GM19099 (cell line): ENCODE data around the gene PTPRJ.

Experiments
- POLR2A ChIP-seq: IDR thresholded peaks from 3 replicates; pipeline ENCODE4 v1.6.1; 2011; ENCODE audit warnings: low read depth; ENCODE audit not compliant: insufficient read length; ENCODE audit errors: extremely low read depth

Gene PTPRJ

DNA sequence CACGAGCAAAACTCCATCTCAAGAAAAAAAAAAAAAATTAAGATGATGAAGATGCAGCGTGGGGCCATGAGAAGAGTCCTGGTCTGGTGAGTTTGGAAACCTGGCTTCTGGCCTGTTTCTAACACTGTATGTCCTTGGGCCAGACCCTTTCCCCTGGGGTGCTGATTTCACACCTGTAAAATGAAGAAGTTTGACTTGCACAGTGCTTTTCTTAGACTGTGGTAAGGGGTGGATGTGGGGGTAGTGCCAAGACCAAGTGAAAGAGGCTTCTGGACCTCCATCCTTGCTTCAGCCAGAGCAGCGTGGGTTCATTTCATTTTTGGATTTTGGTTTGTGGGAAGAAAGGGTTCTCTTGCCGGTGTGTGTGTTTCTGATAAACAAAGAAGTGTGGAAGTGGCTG, 42.1 kb downstream of the PTPRJ start:
- no peak for TF ChIP-seq POLR2A

DNA sequence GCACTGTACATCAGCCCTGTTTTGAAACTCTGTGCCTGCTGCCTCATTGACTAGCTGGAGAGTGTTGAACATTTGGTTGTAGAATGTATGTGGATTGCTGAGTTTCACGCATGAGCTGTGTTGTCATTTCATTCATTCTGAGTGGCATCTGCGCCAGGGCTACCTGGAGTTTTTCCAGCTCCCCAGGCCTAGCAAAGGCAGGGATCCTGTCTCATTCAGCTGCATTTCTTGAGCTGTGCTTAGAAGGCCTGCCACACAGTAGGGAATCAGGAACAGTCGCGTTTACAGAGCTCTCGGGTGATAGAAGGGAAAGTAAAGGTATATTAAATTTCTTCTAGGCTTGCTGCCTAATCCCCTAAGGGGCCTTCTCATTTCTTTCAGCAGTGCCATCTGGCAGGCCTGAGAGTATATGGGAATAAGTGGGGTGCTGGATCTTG, 44.3 kb downstream of the PTPRJ start:
- TF ChIP-seq POLR2A: no peak

DNA sequence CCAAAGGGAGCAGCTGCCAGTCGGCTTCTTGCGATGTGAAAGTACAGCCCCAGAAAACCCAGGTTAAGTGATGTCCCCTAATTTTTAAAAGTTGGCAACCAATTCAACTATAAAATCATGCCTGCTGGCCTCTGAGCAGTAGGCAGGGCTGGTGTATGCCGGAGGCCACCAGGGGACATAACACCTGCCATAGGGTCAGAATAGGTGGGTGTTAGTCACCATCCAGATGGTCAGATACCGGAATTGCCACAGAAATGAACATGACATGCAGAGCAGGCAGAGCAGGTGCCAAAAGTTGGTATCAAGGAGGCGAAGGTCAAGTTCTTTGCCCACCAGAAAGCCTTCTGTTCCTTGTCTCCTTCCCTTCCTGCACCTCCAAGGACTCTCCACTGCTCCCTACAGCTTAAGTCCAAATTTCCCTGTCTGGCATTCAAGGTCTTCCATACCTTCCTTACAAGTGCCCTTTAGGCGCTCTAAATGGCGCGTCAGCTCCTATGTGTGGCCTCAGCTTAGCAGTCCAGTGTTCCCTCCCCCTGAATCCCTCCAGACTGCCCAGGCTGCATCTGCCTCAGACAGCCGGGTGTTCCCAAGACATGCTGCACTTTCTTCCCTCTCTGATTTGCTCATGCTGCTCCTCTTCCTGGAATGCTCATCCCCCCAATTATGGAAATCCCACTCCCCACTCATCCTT, 45.1 kb downstream of the PTPRJ start:
- no peak for TF ChIP-seq POLR2A

DNA sequence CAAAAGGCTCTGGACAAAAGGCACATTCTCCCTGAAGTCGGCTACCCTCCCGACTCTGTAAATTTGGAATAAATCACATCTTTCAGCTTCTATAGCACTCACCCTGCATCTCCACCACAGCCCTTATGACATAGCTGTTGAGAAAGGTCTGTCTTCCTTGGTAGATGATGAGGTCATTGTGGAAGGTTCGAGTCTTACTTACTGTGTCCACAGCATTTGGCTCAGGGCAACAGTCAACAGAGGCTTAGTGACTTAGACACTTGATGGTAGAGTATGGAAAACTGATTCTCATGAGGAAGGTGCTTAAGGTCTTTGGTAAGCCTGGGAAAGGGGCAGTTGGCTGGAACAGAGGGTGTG, 45.6 kb downstream of the PTPRJ start:
- no peak for TF ChIP-seq POLR2A

DNA sequence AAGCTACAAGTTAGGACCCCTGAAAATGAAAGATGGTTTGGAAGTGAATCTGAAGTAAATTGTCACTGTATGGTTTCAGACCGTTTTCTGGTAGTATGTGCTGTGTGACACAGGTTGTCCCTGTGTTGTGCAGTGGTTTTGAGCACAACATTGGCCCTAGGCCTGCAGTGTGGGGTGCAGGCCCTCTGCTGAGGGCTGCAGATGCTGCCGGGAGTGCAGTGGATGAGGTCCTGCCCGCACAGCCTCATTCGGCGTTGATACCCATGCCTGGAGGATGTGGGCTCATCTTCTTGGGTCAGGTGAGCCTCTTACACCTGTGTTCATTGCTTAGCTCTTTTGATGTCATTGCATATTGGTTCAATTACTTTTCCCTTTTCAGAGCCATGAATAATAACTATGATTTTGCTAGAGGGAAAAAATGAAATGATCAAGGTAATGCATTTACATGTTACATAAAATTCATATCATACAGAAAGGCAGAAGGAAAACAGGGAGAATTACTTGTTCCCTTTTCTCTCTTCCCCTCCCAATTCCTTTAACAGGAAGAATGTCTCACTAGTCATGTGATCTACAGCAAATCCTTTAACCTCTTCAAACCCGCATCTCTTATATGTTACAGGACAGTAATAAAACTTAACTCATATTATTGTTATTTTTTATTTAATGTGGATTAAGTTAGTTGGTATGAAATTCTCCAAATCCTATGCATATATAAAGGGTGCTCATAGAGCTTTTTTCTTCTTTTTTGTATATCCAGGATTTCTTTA, 48.7 kb downstream of the PTPRJ start:
- no peak for TF ChIP-seq POLR2A

DNA sequence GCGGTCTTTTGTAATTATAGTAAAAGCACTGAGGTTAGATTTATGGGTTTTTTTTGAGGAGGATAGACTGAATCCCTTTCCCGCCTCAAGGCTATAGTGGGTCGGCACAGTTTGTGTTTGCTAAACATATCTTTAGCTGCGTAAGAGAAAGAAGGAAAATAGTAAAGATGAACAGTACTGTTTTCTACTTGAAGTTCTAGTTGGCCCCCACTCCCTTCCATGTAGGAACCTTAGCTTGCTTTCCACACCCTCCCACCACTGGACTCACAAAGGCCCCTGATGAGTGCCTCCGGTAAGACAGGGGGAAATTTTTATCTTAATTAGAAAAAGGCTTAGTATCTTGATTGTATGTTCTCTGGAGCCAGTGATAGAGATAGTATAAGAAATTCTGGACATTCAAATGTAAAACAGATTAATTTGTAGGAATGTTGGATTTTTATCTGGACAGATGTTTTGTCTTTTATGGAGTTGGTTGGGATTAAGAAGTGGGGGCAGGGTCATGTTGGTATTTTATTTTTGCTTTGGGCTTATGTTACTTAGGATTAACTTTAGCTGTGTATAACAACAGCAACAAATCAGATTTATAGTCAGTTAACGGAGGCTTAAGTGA, 49.4 kb downstream of the PTPRJ start:
- no peak for TF ChIP-seq POLR2A

DNA sequence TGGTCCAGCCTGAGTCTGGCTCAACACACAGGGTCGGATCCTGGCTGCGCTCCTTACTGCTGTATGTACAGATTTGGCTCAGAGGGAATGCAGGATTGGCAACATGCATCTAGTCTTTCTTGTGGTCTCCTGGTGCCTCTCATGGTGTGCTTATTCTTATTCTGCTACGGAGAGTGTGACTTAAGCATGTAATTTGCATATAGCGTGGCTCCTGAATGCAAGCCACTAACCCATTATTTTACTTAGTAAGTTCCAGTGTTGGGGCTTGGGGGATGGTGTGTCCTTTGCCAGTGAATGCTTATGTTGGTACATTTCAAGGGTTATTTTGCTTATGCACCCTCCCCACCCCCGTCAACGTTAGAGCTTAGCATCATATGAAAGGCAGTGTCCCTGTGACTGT, 51.2 kb downstream of the PTPRJ start:
- TF ChIP-seq POLR2A: no peak

DNA sequence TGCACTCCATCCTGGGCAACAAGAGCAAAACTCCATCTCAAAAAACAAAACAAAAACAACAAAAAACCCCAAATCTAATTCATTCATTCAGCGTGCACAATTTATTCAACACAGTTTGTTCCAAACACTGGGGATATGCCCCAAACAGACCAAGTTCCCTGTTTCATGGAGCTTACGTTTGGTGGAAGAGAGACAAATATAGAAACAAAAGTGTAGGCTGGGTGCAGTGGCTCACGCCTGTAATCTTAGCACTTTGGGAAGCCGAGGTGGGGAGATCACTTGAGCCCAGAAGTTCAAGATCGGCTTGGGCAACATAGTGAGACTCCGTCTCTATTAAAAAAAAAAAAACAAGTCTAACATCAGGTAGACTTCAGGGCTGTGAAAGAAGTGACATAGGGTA, 52.4 kb downstream of the PTPRJ start:
- TF ChIP-seq POLR2A: no peak

DNA sequence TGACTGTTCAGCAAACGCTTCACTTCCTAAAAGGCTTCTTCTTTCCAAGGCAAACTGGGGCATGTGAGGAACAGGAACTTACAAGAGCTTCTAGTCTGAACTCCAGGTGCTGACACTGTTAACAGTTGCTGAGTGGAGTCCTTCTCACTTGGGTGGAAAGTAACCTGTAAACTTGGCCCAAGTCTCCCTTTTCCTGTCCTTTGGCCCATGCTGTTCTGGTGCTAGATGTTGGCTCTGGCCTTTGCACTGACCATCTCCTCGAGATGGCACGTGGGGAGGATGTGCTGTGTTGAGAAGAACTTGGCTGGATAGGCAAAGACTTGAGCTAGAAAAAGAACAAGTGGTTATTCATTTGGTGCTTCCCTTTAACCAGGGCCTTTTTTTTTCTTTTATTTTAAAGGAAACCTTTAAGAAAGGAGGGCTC, 53.6 kb downstream of the PTPRJ start:
- no peak for TF ChIP-seq POLR2A

DNA sequence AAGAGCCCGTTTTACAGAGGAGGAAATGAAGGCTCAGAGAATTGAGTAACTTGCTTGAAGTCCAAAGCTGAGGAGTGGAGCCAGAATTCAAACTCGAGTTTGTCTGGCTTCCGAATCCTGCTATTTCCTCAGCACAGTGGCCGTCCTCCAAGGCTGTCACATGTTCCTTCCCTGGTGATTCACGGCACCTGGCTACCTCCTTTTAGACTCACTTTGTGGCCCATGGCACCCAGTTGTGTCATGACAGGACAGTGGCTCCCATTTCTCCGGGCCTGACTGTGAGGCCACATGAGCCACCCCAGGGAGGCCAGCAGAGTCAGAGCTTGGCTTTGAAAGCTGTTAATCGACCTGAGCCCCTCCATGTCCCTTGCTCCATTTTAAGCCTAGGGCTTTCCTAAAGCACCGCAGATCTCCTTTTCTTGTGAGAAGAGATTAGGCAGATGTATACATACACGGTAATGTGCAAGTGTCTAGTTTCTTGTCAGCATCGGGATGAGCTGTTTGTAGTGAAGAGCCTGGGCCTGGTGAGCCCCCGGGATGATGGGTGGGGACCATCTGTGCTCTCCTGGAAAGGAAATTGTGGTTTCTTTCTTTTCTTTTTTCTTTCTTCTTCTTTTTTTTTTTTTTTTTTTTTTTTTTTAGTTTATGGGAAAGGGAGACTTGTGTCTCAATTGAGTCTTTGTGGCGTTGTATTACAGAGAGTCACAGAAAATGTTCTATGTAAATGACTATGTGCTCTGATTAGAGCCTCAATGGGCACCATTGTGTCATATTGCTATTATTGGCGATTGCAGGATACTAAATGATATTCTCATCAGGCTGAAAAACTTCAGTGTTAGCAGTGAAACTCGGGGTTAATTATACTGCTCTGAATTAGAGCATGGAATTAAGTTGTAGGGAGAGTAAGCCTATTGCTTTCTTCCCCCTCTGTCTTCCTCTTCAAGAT, 54.8 kb downstream of the PTPRJ start:
- no peak for TF ChIP-seq POLR2A

DNA sequence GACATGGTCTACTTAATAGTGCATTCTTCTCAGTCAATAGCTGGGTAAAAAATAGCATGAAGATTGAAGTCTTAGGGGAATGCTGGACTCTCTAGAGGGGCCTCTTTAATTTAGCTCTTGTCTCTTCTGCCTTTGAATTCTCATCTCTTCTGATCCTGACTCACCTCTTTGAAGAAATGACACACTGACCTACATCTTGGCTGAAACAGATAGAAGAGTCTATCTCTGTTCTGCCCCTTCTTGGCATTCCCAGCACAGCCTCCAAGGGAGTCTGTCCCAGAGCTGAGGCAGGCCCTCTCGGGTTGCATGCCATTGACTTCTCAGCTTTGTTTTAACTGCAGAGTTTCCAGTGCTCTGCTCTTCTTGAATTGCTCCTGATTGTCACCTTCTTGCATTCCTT, 55.7 kb downstream of the PTPRJ start:
- TF ChIP-seq POLR2A: no peak

DNA sequence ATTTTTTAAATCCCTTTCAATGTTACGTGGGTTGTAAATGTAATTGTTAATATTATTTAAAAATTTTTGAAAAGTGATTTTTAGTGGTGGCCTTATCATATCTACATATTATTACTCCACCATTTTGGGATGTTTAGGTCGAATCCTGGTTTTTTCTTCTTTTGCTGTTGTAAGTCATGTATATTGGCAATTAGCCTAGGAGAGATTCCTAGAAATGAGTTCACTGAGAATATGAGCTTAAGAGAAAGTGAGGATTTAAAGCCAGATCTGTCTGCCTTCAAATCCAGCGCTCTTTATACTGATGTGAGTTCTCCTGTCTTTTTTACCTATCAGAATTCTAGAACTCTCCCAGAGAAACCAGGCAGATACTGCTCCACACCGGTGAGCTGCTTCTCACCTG, 56.1 kb downstream of the PTPRJ start:
- no peak for TF ChIP-seq POLR2A

DNA sequence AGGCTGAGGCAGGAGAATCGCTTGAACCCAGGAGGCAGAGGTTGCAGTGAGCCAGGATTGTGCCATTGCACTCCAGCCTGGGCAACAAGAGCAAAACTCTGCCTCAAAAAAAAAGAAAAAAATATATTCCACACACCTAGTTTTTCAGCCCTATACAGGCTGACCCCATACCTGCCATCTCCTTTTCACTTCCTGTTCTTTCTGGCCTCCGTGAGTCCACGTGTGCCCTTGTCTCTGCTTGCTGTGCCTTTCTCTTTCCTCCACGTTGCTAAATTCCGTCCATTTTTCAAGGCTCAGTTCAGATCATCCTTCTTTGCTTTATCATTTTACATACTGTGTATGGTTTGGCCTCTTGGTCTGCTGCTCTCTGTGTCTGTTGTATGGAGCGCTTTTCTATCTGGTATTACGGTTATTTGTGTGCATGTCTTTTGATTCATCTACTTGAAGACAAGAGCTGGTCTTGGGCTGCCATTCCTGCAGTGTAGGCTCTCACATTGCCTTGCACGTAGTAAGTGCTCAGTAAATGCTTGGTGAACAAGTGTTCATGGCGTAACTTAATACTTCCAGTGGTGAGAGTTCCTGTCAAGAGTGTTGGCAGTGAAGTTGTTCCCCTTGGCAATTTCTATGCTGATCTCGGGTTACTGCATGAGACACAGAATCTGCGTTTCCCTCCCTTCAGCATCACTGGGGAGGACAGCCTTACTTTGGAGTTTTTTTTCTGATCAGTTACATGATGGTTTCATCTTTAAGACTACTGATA, 57.5 kb downstream of the PTPRJ start:
- TF ChIP-seq POLR2A: no peak

DNA sequence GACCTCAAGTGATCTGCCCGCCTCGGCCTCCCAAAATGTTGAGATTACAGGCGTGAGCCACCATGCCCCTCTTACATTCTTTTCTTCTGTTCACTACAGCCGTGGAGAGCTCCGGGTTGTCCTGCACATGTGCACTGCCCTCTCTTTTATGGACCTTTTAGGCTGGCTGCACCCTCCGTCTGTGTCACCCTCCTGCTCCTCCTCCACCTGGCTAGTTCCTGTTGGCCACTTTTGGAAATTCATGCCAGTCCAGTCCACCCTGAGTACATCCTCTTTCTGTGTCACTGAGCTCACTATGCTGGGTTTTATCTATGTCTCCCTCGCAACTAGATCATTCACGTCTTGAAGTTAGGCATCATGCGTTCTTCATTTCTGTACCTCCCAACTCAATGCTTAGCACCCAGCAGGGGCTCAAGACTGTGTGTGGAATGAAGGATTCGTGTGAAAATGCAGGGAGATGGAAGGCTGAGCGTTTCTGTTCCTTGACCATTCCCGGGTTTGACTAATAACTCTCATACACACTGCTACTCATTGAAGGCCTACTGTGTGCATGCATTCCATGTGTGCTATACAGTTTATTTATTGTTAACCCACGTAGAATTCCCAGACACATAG, 60.6 kb downstream of the PTPRJ start:
- no peak for TF ChIP-seq POLR2A
